Activated T-helper 17 cell treated with anti-CD3 and anti-CD28 coated beads, Interleukin-2, amount 50 U/mL, for 72 hours (primary cell): ENCODE measurements around the gene WWOX. TPM values are rescaled to one million over a fixed set of nuclear protein-coding genes. Genes with fewer than 3 reads are reported as not detected.

ENCODE experiments used
- ATAC-seq: fragments of 150-1000 bp; cut with Tn5 transposase; replicated peaks from 2 replicates; pipeline ENCODE4 v1.10.0; 2021; ENCODE audit warnings: mild to moderate bottlenecking, moderate library complexity
- H3K27ac Mint-ChIP-seq: one replicate; pipeline ENCODE4 v1.8.0; 2022; ENCODE audit warnings: mixed read lengths
- H3K27me3 Mint-ChIP-seq: one replicate; pipeline ENCODE4 v1.8.0; 2022; ENCODE audit warnings: mixed read lengths
- H3K36me3 Mint-ChIP-seq: one replicate; pipeline ENCODE4 v1.8.0; 2022; ENCODE audit warnings: low read depth, mild to moderate bottlenecking, mixed read lengths
- H3K4me1 Mint-ChIP-seq: one replicate; pipeline ENCODE4 v1.8.0; 2022; ENCODE audit warnings: mixed read lengths
- H3K4me3 Mint-ChIP-seq: one replicate; pipeline ENCODE4 v1.8.0; 2022; ENCODE audit warnings: mild to moderate bottlenecking, mixed read lengths
- H3K9me3 Mint-ChIP-seq: one replicate; pipeline ENCODE4 v1.8.0; 2022; ENCODE audit warnings: mixed read lengths
- total RNA-seq, 2 donors: library from RNA; stranded (reverse); gene quantifications; one replicate each; pipeline ENCODE4 v1.2.3, GENCODE V29; 2022

The WWOX gene
- total RNA-seq, 2 donors from 2014 or later = 9.4 to 16.5 TPM

DNA sequence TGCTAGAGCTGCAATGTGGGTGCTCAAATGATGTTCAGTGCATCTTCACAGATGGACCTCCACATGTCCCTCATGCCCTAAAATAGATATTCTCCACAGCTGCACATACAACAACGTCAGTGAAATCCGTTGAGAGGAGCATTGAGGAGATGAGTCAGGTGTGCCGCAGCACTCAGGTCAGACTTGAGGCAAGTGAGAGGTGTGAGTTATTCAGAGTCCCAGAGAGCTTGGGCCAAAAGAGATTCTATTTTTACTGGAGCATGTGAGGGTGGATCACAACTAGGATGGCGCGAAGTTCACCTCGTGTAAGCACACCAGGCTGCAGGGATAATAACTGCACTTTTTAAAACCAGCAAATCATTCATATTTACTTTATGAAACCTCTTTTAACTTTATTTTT lies 855.8 kb downstream of the WWOX start:
- ATAC-seq = peak; percentile 60
- Mint-ChIP-seq H3K27me3 (no peaks in the 10 kb centered on the region), H3K27ac (peak overlapping the region; percentile 64), H3K4me1 (peaks cover 28% of the 10 kb centered on the region), H3K4me3 (peak overlapping the region; percentile 21), H3K36me3 (no peaks in the 10 kb centered on the region), H3K9me3 (peaks cover 9% of the 10 kb centered on the region)

DNA sequence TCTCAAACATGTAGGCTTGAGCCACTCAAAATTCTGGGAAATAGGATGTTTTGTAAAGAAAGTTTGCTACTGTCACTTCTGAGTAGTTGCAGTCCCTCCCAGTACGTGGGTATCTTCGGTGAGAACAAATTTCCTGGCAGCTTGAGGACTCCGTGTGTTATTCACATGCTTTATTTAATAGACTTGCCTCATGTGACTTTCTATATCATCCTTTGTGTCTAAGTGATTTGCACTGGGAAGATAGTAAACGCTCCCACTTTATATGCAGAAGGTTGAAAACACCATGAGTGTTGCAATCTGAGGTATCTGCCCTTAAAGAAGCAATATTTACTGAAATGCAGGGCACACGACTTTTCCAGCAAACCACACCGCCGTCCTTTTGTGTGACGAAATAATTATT lies 857.4 kb downstream of the WWOX start:
- H3K4me3 Mint-ChIP-seq = peak overlapping the region; percentile 75
- peak; percentile 36 for ATAC-seq
- no peaks in the 10 kb centered on the region for H3K27me3 Mint-ChIP-seq
- peaks cover 36% of the 10 kb centered on the region for H3K4me1 Mint-ChIP-seq
- H3K36me3 Mint-ChIP-seq = no peaks in the 10 kb centered on the region
- H3K27ac Mint-ChIP-seq = peak overlapping the region; percentile 86
- peaks cover 15% of the 10 kb centered on the region for H3K9me3 Mint-ChIP-seq

DNA sequence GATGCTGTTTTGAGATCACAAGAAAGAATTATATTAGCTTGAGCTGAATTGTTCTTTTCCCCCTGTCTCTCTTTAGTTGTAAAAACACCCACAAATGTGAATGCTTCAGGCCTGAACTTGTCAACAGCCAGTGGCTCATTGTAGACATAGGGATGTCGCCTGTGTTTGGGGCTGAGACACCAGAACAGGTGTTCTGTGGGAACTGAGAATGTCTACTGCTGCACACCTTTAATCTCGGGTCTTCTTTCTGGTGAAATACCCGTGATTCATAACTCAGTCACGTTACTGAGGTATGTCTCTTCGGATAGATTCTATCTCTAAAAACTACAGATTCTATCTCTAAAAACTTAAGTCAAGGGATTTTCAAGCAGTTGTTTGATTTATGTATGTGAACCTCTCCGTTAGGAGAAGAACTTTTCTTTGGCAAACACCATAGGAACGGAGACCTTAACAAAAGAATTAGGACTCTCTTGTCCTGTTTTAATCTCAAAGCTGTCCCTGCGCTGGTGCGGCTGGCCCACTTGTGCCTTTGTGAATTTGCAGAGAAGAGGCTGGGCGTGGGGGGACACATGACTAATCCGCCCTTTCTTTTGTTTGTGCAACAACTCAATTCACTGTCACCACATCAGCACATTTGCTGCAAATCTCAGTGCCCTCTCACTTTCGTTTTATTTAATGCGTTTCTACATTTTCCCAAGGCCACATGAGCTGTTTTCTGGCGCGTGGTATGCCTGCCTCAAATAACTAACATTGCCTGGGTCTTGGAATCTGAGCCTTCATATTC lies 858.1 kb downstream of the WWOX start:
- Mint-ChIP-seq H3K27me3 (no peaks in the 10 kb centered on the region), H3K36me3 (no peaks in the 10 kb centered on the region), H3K9me3 (peaks cover 15% of the 10 kb centered on the region), H3K27ac (peak overlapping the region; percentile 86), H3K4me3 (peak overlapping the region; percentile 75), H3K4me1 (peaks cover 36% of the 10 kb centered on the region)
- peak; percentile 68 for ATAC-seq

DNA sequence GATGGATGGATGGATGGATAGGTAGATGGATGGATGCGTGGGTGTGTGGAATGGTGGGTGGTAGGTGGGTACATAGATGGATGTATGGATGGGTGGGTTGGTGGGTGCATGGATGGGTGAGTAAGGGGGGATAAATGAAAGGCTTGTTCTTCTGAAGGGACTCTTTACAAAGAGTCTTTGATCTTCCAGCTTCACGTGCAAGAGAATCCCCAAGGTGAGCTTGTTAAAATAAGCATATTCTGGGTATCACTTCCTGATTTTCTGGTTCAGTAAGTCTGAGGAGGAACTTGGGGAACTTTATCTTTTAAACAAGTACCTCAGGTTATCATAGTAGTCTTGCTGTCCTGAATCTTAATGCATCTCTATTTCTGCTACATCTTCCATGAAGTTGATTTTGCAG lies 862.0 kb downstream of the WWOX start:
- H3K4me1 Mint-ChIP-seq = peaks cover 42% of the 10 kb centered on the region
- peak overlapping the region; percentile 86 for H3K27ac Mint-ChIP-seq
- peaks cover 5% of the 10 kb centered on the region for H3K36me3 Mint-ChIP-seq
- ATAC-seq = no peak
- peaks cover 16% of the 10 kb centered on the region for H3K9me3 Mint-ChIP-seq
- no peaks in the 10 kb centered on the region for H3K27me3 Mint-ChIP-seq
- H3K4me3 Mint-ChIP-seq = peak overlapping the region; percentile 48

DNA sequence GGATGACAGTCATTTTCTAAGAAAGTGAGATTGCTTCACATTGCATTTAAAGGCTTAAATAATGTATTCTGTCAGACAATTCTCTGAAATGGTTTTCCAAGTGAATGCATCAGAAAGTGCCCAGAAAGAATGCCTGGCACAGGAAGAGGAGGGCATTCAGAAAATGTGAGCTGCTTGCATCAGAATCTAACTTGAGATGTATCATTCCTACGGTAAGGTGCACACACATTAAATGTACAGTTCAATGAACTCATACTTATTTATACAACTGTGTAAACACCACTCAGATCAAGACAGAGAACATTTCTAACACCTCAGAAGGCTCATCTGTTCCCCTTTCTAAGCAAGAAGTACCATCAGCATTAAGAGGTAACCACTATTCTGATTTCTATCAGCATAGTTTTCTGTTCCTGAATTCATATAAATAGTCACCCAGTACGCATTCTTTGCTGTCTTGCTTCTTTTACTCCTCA lies 863.0 kb downstream of the WWOX start:
- Mint-ChIP-seq H3K9me3 (peaks cover 16% of the 10 kb centered on the region), H3K4me1 (peaks cover 36% of the 10 kb centered on the region), H3K36me3 (peaks cover 5% of the 10 kb centered on the region), H3K27ac (peak overlapping the region; percentile 86), H3K4me3 (peak overlapping the region; percentile 48), H3K27me3 (no peaks in the 10 kb centered on the region)
- peak; percentile 87 for ATAC-seq

DNA sequence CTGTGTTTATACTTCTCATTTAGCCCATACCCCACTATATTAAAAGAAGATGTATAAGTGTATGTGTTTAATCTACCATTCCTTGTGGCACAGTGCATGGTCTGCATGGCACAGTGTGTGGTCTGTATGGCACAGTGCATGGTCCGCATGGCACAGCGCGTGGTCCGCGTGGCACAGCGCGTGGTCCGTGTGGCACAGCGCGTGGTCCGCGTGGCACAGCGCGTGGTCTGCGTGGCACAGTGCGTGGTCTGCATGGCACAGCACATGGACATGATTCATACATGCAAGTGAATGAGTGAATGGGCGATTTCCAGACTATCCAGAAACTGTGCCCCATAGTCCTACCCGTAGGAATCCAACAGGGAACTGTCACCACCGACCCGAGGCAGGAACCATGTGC lies 868.5 kb downstream of the WWOX start:
- H3K27ac Mint-ChIP-seq = no peak overlapping the region
- H3K9me3 Mint-ChIP-seq = peaks cover 6% of the 10 kb centered on the region
- no peak overlapping the region for H3K4me3 Mint-ChIP-seq
- peaks cover 9% of the 10 kb centered on the region for H3K4me1 Mint-ChIP-seq
- no peak for ATAC-seq
- H3K27me3 Mint-ChIP-seq = no peaks in the 10 kb centered on the region
- H3K36me3 Mint-ChIP-seq = peaks cover 5% of the 10 kb centered on the region

DNA sequence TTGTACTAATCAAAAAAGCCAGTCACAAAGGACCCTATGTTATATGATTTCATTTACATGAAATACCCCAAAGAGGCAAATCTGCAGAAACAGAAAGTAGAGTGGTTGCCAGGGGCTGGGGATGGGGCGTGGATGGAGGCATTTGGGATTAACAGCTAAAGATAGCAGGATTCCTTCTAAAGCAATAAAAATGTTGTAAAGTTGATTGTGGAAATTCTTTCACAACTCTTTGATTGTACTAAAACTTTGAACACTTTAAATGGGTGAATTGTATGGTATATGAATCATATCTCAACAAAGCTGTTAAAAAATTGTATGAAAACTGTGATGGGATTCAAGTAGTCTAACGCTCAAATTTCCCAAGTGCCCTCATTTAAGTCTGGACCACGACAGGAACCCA lies 870.3 kb downstream of the WWOX start:
- Mint-ChIP-seq H3K9me3 (no peaks in the 10 kb centered on the region), H3K36me3 (no peaks in the 10 kb centered on the region), H3K4me3 (no peak overlapping the region), H3K27me3 (no peaks in the 10 kb centered on the region), H3K4me1 (peaks cover 3% of the 10 kb centered on the region), H3K27ac (peak overlapping the region; percentile 70)
- no peak for ATAC-seq

DNA sequence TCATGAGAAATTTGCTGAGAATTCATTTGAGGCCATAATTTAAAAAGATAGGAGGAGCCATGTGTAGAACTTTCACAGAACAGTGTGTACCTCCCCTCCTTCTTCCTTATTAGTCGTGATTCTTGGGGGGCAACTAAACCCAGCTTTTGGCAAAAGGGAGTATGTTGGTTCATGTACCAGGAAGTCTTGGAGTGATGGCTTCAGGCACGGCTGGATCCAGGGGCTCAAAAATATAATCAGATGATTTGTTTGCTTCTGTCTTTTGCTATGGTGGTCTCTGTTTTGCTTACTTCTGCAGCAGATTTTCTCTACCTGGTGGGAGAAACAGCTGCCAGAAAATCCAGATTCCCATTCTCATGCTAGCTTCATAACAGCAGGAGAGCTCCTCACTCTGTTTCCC lies 871.2 kb downstream of the WWOX start:
- Mint-ChIP-seq H3K9me3 (no peaks in the 10 kb centered on the region), H3K27ac (peak overlapping the region; percentile 63), H3K27me3 (no peaks in the 10 kb centered on the region), H3K4me3 (no peak overlapping the region), H3K36me3 (no peaks in the 10 kb centered on the region), H3K4me1 (peaks cover 5% of the 10 kb centered on the region)
- no peak for ATAC-seq

DNA sequence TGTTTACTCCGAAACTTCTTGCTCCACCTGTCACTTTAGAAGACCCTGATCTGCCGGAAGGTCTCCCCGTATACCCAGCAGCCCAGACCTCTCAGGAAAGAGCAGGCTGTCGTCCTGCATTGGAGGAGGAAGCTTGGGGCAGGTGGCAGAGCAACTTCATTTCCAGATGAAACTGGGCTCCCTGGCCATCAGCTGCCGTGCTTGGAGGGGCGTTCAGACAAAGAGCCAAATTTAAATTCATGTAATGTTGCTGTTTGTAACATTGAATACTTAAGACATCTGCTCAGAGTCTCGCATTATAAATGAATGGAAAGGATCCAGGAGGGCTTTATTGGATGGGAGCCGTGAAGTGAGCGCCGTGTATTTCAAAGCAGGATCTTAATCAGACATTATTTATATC lies 872.6 kb downstream of the WWOX start:
- Mint-ChIP-seq H3K9me3 (no peaks in the 10 kb centered on the region), H3K27ac (peak overlapping the region; percentile 89), H3K4me3 (peak overlapping the region; percentile 50), H3K4me1 (peaks cover 19% of the 10 kb centered on the region), H3K27me3 (no peaks in the 10 kb centered on the region), H3K36me3 (no peaks in the 10 kb centered on the region)
- ATAC-seq = no peak

DNA sequence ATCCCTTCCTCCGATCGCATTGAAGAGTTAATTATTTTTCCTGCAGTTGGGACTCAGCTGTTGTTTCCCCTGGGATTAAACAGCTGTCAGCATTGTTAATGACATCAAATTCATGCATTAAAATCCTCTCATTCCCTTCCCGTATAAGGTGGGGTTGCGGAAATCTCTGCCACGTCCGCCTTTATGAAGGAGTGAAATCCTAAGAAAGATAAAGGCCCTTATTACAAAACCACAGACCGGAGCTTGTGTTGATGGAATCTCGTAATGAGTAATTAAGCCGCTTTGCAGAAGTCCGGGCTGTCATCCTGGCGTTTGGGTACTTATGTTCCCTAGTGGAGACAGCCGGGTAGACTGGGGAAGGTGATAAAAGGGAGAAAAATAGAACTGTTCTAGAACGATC lies 873.5 kb downstream of the WWOX start:
- Mint-ChIP-seq H3K36me3 (no peaks in the 10 kb centered on the region), H3K27me3 (no peaks in the 10 kb centered on the region), H3K9me3 (no peaks in the 10 kb centered on the region), H3K27ac (peak overlapping the region; percentile 89), H3K4me1 (peaks cover 22% of the 10 kb centered on the region), H3K4me3 (peak overlapping the region; percentile 50)
- peak; percentile 38 for ATAC-seq

DNA sequence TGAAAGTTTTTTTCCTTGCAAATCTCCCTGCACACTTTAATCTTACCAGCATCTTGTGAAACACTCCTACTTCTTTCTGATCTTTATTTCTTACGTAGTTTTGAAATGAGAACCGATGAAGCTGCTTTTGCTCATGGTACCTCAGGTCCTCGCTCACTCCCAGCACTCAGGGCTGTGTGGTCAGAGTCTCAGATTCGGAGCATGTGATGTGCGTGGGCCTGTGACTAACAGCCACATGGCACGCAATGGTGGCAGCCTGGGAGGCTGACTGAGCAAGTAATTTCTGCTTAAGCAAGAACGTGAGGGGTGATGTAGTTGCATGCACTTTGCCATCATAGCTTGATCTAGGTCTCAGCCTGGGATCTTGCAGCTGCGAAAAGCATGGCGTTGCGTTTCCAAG lies 876.8 kb downstream of the WWOX start:
- Mint-ChIP-seq H3K4me3 (peak overlapping the region; percentile 65), H3K27me3 (no peaks in the 10 kb centered on the region), H3K9me3 (no peaks in the 10 kb centered on the region), H3K27ac (peak overlapping the region; percentile 89), H3K4me1 (peaks cover 22% of the 10 kb centered on the region), H3K36me3 (no peaks in the 10 kb centered on the region)
- ATAC-seq = peak; percentile 94

DNA sequence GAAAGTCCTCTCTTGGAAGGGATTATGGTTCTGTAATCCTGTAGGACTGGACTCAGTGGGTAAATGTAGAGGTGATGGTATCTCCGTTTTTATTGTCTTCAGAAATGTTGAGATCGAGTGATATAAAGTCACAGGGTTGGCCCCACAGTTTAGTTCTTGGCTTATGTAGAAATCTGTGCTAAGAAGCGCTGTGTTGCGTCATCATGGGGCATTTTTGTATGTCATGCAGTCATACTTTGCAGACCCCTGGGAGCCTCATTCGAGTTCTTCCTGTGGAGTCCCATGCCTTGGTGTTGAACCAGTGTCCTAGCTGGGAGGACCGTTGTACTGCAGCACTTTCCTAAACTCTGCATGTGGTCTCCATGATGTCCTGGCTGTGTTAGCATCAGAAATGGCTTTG lies 881.4 kb downstream of the WWOX start:
- Mint-ChIP-seq H3K27me3 (no peaks in the 10 kb centered on the region), H3K27ac (no peak overlapping the region), H3K4me1 (peaks cover 15% of the 10 kb centered on the region), H3K4me3 (no peak overlapping the region), H3K36me3 (no peaks in the 10 kb centered on the region), H3K9me3 (peaks cover 4% of the 10 kb centered on the region)
- ATAC-seq = no peak

DNA sequence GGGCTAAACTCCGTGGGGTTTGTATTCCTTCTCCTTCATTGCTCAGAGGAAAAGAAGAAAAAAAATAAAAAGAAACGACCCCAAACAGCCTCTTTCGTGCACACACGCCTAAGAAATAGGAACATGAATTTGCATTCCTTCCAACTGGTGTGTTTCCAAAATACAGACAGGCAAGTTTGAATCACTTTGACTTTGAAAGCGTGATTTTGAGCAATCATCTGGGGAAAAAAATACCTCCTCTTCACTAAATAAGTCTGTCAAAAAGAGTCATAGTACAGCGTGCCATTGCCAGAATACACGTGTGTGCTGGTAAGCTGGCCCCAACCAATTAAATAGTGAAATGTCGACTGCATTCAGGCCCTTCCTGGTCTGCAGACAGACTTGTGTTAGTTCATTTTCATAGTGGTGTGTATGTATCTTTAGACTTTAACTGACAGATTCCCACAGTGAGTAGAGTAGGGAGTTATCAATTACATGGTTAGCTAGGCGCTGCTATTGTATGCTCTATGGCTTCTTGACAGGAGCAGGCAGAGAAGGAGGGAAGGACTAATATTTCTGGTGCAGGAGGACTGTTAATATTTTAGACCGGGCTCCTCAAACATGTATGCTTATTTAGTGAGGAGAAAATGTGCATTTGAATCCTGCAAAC lies 882.8 kb downstream of the WWOX start:
- ATAC-seq = no peak
- Mint-ChIP-seq H3K4me1 (peaks cover under 1% of the 10 kb centered on the region), H3K9me3 (peaks cover 4% of the 10 kb centered on the region), H3K27me3 (no peaks in the 10 kb centered on the region), H3K27ac (no peak overlapping the region), H3K4me3 (no peak overlapping the region), H3K36me3 (no peaks in the 10 kb centered on the region)

DNA sequence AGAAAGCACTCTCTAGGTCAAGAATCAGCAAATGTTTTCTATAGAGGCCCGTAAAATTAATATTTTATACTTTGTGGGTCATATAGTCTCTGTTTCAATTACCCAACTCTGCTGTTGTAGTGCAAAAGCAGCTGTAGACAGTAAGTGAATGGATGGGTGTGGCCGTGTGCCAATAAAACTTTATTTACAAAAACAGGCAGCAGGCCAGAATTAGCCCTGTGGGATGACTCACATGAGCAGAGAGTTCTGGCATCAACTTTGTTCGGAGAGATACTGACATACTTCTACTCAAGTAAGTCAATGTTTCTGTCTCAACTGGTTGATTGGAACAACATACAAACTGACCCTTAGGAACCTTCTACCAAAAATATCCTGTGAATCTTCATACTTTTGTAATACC lies 884.9 kb downstream of the WWOX start:
- ATAC-seq = no peak
- H3K4me1 Mint-ChIP-seq = peaks cover under 1% of the 10 kb centered on the region
- H3K9me3 Mint-ChIP-seq = peaks cover 4% of the 10 kb centered on the region
- H3K36me3 Mint-ChIP-seq = no peaks in the 10 kb centered on the region
- no peak overlapping the region for H3K4me3 Mint-ChIP-seq
- no peak overlapping the region for H3K27ac Mint-ChIP-seq
- H3K27me3 Mint-ChIP-seq = no peaks in the 10 kb centered on the region

DNA sequence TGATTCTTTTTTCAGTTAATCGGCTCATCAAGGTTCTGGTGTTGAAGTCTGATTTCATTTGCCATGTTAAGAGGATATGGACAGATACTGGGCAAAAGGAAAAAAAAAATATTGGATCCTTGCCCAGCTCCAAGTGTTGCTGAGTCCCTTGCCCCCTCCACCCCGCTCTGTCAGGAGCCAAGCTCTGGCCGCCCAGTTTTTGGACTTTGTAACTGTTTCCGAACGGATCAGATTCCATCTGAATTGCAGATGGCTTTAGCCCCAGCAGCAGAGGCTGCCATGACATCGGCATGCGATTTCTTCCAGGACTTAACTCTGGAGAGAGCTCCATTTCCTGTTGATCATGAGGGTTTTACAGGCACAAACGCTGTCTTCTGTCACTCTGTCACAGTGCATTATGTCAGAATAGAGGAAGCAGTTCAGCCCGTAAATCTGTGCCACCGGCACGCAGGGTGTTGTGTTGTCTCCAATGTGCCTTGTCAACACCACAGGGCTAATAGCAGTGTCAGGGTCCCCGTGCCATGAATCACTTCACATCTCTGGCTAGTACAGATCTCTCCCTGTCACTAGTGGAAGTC lies 885.5 kb downstream of the WWOX start:
- Mint-ChIP-seq H3K27ac (no peak overlapping the region), H3K4me3 (no peak overlapping the region)

More for the DNA sequence above, 885.5 kb downstream of the WWOX start:
- ATAC-seq = no peak
- Mint-ChIP-seq H3K27me3 (no peaks in the 10 kb centered on the region), H3K36me3 (no peaks in the 10 kb centered on the region), H3K9me3 (peaks cover 4% of the 10 kb centered on the region), H3K4me1 (peaks cover 5% of the 10 kb centered on the region)
